ENCODE data around the gene SPATA13.

DNA sequence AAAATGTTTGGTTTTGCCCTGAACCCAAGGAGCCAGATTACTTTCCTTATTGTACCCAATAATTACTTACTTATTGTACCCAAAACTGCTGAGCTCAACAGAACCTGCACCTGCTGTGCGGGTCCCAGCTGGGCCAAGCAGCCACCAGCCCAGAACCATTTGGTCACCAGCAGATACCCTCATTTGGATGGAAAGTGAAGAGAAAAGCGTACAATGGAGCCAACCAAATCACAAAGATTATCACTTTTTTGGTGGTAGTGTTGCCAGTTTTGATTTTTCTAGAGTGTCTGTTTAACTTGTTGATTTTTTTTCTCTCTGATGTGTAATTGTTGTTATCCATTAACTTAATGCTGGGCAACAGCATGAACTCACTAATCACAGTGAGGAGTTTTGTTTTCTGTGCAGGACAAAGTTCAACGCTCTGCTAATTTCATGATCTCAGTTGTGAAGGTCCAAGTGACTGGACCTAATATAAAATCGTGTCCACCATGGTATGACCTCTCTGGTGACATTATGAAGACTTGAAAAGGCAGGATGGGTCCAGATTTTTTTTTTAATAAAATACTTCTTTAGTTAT lies 23.8 kb downstream of the SPATA13 start:
- TF ChIP-seq, protein P1, sequence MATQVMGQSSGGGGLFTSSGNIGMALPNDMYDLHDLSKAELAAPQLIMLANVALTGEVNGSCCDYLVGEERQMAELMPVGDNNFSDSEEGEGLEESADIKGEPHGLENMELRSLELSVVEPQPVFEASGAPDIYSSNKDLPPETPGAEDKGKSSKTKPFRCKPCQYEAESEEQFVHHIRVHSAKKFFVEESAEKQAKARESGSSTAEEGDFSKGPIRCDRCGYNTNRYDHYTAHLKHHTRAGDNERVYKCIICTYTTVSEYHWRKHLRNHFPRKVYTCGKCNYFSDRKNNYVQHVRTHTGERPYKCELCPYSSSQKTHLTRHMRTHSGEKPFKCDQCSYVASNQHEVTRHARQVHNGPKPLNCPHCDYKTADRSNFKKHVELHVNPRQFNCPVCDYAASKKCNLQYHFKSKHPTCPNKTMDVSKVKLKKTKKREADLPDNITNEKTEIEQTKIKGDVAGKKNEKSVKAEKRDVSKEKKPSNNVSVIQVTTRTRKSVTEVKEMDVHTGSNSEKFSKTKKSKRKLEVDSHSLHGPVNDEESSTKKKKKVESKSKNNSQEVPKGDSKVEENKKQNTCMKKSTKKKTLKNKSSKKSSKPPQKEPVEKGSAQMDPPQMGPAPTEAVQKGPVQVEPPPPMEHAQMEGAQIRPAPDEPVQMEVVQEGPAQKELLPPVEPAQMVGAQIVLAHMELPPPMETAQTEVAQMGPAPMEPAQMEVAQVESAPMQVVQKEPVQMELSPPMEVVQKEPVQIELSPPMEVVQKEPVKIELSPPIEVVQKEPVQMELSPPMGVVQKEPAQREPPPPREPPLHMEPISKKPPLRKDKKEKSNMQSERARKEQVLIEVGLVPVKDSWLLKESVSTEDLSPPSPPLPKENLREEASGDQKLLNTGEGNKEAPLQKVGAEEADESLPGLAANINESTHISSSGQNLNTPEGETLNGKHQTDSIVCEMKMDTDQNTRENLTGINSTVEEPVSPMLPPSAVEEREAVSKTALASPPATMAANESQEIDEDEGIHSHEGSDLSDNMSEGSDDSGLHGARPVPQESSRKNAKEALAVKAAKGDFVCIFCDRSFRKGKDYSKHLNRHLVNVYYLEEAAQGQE (IDR thresholded peaks at IDR 0.05; ENCODE audit: low read depth): no peak
- TF ChIP-seq, protein P2, sequence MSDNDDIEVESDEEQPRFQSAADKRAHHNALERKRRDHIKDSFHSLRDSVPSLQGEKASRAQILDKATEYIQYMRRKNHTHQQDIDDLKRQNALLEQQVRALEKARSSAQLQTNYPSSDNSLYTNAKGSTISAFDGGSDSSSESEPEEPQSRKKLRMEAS (IDR thresholded peaks at IDR 0.05): no peak
- TF ChIP-seq CREB1 (IDR thresholded peaks at IDR 0.05; ENCODE audit: low read depth): no peak
- TF ChIP-seq RAD21 (IDR thresholded peaks at IDR 0.05; ENCODE audit: low read depth): no peak
- TF ChIP-seq YY1 (IDR thresholded peaks at IDR 0.05; ENCODE audit: low read depth): no peak
- TF ChIP-seq FOXM1 (IDR thresholded peaks at IDR 0.05; ENCODE audit: borderline replicate concordance, low read depth): no peak
